Kasumi-1 (cell line): Measurements from ENCODE around the gene COX18.
A peak's percentile ranks its signal among the peaks of the same experiment; 100 is the strongest.

Experiments
- DNase-seq, 2 experiments: peaks; one replicate each; lab custom pipeline; 2025; lab: John Stamatoyannopoulos, UW

COX18 gene

DNA sequence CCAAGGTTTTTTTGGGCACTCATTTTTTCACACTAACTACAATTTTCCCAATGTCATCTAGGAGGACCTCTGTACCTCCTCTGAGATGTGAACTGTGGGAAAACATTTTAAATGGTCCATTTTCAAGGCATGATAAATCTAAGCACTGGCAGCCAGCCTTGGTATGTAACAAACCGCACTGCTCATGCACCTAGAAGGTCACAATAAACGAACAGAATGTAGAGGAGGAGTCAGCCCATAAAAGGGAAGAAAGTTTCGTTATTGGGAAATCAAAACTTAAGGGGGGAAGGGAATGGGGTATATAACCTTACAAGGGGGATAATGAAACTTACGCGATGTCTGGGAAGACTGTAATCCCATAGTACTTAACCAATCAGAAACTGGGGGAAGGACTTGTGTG, 16.4 kb downstream of the COX18 start:
- no peak for DNase-seq

DNA sequence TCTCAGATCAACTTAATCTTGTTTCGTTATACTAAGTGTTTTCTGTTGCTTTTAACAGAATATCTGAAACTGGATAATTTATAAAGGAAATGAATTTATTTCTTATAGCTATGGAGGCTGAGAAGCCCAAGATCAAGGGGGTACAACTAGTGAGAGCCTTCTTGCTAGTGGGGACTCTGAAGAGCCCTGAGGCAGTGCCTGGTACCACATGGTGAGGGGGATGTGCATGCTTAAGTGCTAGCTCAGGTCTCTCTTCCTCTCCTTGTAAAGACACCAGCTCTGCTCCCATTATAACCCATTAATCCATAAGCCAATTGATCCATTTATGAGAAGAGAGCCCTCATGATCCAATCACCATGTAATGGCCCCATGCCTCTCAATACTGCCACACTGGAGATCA, 17.9 kb downstream of the COX18 start:
- no peak for DNase-seq

DNA sequence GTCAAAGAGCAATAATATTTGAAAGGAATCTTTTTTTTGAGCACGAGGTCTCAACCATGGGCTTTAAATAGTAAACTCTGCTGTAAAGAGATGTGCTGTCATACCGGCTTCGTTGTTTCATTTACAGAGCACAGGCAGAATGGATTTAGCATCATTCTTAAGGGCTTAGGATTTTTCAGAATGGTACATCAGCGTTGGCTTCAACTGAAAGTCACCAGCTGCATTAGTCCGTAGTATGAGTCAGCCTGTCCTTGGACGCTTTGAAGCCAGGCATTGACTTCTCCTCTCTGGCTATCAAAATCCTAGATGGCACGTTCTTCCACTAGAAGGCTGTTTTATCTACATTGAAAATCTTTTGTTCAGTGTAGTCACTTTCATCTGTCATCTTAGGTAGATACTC, 23.6 kb downstream of the COX18 start:
- no peak for DNase-seq

DNA sequence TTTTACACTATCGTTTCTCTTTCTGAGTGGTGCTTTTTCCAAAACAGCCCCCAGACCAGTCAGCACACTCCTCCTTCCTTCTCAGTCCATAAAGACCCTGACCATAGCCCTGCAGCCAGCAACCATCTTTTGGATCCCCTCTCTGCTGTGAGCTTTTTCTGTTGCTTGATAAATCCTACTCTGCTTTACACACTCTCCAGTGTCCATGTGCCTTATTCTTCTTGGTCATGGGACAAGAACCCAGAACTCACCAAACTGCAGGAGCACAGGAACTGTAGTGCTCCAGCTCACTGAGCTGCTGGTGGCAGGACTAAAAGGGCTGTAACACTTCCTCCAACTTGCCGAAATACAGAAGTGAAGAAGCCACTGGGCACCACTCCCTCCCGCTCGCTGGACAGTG, 32.5 kb downstream of the COX18 start:
- no peak for DNase-seq

DNA sequence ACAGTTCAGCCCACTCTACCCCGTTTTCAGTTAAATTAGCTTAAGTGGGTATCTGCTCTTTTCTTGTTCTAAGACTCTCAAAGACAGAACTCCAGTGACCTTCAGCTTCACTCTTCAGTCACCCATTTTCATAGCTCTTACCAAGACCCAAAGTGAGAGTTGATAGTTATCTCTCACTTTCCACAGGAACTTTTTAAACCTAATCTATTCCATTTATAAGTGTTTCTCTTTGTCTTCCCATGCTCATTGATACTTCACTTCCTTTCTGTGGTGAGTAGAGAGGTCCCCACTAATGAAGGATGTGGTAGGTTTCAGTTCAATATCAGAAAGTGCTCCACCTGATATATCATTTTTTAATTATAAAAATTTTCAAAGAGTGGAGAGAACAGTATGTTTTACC, 33.4 kb downstream of the COX18 start:
- DNase-seq: no peak

DNA sequence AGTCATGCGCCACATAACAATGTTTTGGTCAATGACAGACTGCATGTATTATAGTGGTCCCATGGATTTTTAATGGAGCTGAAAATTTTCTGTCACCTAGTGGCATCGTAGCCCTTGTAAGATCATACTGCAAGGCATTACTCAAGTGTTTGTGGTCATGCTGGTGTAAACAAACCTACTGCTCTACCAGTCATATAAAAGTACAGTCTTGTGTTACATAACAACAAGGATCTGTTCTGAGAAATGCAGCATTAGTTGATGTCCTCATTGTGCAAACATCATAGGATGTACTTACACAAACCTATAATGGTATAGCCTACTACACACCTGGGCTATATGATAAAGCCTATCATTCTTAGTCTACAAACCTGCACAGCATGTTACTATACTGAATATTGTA, 34.6 kb downstream of the COX18 start:
- DNase-seq: no peak

DNA sequence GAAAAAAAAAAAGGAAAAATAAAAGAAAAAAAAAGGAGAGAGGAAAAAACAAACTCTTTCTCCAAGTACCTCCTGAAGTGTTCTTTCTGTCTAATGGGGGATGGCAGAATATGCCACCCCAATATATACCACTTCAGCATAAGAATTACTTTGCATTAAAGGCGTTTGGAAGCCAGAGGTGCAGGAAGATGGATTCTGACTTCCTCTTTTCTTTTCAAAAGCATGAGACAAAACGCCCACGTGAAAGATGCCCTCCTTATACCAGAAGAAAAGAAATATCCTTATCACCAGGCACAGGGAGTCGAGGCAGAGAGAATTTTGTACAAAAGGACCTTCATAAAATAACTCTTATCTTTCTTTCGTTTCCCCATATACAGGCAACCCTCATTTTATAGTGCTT, 40.9 kb downstream of the COX18 start:
- no peak for DNase-seq

DNA sequence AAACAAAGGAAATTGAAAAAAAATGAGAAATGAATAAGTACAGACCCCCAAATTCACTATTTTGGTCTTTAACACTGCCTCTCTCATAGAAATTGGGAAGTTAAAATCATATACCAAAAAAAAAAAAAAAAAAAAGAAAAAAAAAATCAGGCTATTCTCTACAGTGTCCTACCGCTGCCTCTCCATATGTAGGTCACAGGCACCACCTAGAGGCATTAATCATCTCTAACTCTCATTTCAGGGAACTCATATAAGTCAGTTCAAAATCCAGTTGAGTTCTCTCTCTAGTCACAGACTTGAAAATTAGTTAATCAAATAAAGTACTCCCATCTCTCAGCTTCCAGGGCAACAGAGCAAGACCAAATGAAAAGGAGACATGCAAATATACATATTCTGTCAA, 47.9 kb downstream of the COX18 start:
- DNase-seq: peak; percentile 71 to 75

DNA sequence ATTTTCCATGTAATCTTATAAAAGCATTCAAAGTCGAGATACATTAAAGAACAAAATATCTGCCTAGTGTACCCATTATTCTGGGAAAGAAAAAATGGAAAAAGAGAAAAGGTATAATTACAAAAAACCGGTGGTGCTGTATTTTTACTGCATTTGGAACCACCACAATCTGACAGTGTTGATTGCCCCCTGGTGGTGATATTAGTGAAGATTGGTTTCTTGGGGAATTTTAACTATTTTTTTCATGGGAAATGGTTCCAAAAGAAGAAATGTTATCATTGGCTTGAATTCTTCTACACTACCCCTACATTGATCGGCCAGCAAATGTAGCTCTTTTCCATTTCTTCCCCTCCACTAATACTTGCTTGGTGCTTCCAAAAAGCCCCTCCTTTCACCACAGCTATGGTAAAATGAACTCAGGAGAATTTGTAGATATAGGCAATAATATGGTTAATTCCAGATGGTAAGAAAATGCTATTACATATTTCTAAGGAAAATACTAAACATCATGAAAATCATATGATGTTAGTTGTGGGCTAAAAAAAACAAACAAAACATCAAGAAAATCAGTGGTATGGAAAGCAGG, 50.0 kb downstream of the COX18 start:
- peak; percentile 59 to 72 for DNase-seq

DNA sequence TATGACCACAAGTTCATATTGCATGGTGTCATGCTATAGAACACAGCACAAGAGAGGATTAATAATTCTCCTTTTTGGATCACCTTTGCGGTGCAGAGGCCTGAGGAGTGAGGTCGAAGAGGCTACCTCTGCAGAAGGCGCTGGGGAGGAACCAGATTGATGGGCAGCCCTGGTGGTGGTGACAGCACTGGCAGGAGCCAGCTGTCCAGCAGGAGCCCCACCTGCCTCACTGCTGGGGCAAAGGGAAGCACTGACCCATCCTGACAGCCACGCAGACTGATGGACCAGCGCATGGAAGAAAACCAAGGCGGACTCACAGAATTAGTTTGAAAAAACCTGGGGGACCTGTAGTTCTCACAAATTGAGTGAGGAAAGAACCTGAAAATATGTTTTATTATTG, 50.9 kb downstream of the COX18 start:
- no peak for DNase-seq

DNA sequence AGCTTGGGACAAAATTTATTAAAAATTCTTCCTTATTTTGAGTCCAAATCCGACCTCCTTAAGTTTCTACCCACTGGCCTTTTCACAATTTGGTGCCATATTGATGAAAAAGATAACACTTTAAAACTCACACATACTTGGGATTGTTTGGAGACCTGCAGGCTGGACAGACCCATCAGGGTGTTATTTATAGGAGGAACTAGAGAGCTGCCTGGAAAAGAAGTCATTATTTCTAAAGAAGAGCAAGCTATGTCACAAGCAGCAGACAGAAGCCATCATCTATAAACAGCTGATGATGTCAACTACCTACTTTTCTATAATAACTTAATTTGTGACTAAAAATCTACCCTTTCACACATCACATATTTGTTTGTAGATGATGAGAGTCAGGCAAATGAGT, 56.2 kb downstream of the COX18 start:
- no peak for DNase-seq

DNA sequence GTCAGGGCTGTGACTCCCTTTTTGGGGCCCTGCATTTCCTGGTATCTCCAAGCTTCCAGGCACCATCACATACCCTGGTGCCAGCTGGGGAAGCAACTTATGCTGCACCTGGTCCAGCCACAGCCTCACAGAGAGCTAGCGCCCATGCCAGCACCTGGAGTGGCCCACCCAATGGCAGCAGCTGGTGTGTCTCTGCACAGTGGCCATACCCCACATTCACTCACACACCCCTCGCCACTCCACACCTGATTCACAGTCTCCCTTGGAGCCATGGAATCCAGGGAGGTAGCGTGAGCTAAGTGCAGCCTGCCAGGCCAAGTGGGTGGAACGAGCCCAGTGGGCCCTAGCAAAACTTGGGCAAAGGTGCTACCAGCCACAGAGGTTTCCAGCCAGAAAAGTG, 56.8 kb downstream of the COX18 start:
- no peak for DNase-seq

DNA sequence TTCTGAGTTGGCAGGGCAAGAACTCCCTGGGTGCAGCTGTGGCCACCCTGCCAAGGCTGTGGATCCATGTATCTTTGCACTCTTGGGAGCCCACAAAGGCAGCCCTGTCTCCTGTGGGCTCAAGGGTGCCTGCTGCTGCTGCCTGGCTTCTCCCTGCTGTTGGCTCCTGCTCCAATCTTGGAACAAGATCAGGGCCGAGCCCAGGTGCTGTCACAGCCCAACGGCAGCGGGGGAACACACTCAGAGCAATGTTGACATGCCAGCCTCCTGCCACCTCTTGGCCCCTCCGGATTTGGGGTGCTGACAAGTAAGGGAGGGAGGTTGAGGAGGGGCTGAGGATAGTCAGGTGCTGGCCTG, 57.9 kb downstream of the COX18 start:
- DNase-seq: no peak

DNA sequence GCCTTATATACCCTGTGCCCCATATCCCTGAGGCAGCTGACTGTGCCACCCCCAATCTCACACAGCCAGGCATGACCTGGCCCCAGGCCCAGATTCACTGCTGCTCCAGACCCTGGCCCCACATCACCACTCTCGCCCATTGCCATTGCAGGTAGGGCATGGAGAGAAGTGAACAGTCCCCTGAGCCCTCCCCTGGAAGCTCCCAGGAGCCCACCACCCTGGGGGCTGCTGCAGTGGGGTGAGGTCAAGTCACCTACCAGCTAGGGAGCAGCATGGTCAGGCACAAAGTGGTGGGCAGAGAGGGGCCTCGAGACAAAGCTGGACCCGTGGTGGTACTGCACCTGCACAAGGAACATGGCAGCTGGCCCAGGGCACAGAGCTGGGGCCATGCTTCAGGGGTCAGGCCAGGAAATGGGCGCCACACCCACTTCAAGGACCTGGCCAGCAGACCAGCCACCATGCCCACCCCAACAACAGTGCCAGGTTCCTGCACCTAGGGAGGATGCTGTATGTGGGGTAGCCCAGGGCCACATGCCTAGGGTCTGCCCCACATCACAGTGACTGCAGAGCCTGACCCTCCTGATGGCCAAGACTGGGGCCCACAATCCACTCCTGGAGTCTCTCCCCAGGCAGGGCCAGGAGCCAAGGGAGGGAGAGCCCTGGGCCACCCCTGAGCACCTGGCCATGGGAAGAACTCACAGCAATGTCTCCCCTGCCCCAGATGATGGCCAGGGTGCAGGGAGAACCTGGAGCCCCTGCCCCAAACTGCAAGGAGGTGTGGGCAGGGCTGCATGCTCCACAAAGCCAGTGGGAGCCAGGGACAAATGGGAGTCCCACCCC, 58.5 kb downstream of the COX18 start:
- no peak for DNase-seq

DNA sequence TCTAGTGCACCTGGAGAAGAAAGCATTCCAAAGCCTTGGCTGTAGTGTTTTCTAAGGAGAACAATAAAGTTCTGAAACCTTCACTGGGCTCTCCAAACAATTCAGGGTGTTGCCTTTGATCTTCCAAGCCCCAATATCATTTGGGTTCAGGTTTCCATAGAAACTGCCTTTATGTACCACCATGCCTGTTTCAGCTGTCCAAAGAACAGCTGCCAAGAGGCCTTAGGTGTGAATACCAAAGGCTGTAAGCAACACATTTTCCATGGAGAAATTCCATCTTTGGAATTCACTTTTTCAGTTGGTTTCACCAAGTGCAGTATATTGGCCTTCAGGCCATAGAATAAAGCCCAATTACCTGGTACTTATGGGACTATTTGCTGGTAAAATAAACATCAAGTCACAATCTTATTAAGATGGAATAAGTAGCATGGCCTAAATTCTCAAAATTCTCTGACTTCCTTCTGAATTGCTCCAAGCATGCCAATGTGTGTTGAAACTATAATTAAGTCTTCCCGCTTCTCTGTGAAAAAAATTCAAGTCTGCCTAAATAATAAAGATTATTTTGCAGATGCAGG, 61.9 kb downstream of the COX18 start:
- DNase-seq: no peak

DNA sequence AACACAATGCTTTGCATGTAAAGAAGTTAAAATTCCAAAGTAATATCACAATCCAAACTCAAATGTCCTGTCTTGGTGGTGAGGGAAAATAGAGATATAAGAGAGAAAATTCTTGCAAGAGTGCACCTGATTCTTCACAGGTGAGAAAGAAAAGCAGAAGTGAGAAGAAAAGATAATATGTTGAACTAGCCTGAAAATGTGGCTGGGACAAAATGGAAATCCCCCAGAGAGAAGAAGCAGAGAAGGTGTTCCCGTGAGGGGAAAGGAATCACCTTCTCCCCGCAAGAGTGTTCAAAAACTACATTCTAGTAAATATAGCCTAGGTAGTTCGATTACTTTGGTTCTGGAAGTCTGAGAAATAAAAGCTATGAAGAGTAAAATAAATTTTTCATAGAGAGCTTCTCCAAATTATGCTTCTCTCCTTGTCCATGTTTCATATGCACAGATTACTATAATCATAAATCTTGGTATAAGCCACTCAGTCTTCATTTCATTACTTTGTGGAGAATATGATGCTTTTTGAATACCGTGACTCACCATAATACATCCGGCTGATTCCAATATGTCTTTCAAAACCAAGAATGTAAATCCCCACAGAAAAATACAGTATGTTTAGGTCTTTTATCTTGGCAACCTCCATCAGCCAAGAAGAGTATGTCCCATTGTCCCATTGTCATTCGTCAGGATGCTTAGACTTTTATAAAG, 63.1 kb downstream of the COX18 start:
- DNase-seq: no peak

DNA sequence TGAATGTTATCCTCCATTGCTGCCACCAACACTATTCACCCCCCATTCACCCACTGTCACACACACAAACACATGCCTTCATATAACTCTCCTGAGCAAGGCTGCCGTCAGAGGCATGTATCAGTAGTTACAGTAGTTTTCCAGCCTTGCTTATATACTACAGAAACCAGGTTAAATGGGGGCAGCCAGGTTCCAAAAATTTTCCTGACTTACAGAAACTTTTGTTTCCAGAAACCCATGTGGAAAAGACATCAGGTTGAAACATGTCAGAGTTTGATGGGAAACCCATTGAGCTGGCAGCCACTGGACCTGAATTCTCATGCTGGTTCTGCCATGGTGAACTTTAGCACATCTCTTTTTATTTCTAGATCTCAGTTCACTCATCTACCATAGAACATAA, 64.0 kb downstream of the COX18 start:
- DNase-seq: no peak
